ENCODE data around the gene ROBO4.
A peak's percentile ranks its signal among the peaks of the same experiment; 100 is the strongest.

Gene ROBO4

DNA sequence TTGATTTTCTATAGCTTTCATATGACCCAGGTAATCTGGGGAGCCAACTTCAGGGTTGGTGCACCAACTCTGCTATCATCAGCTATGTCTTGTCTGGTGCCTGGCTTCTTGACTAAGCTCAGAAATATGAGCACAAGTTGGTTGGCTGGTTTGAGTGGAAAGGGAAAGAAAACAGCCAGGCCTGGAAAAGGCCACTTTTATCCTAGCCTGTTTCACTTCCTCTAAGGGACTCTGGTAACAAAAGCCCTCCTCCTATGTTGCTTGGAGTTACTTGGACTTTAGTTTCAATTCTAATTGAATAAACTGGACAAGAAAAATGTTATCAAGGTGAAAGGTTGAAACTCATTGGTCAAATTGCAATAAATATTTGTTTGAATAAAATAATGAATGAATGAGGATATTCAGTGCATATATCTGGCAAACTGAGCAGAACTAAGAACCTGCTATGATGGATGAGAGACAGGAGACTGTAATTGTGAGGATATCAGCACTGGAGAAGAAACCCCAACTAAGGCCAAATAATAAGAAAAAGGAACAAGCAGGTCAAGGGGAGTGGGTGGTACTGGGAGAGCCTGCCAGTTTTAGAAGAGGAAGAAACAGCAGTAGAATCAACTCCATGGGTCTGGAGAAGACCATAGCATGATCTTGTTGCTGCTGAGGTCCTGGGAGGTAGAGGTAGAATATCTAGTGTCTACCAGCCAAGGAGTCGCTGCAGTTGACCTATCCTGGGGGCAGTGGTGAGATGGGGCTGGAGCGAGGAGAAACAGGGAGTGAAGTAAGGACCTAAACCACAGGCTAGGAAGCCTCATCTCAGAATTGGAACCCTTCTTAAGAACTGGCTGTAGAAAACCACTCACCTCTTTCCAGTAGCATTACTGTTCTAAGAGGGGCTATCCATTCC is 8.2 kb downstream of the ROBO4 start:
- no peak for ATAC-seq

DNA sequence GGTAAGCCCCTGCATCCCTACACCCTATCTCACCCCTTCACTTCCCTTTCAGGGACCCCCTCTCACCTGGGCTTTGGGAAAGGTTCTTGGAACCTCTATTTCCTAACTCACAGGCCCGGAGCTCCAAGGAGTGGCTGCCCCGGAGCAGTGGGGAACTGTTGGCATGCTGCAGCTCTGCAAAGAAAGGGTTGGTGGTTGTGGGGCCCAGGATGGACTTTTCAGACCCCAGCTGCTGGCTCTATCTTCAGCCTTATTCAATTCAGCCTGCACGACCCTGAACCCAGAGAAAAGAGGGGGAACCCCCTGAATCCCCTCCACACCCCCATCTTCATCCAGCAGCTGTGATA is 10.0 kb downstream of the ROBO4 start:
- no peak for ATAC-seq

DNA sequence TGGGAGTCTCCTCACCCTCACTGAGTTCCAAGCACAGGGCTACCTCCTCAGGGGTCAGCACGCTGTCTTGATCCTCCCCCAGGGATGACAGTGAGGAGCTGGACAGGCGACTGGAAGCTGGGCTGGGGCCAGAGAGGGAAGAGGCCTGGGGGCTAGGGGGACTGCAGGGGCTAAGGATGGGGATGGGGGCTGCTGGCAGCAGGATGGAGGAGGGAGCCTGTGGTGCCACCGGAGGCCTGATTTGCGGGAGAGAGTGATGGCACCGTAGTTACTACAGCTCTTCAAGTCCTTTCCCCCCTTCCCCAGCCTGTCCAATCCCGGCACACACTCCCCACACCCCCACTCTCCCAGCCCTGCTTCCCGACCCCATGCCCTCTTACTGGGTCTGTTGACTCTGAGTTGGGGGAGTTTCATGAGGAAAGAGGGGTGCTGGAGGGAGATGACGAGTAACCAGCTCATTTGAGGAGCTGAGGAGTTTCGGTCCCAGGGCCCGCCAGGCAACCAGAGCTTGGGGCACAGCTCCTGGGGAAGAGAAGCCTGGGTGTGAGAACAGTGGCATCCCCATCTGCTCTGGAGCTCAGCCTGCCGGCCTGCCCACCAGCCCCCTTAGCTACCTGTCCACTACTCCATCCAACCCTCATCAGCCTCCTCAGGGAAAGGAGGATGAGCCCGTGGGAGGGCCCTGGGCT is 10.5 kb downstream of the ROBO4 start:
- ATAC-seq = no peak

DNA sequence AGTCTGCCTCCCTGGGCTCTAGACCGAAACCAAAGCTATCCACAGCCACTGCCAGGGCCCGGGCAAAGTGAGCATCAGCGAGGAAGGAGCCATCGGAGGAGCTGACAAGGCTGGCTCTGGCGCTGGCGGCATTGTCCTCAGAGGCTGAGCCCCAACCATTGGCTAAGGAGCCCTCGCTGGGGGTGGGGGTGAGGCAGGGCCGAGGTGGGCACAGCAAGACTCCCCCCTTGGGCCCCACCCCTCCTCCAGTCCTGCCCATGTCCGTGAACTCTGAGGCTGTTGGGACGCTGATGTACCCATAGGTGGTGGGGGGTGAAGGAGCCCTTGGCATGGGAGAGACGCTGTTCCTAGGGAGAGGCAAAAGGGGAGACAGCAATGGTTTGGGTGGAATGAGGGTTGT is 11.2 kb downstream of the ROBO4 start:
- ATAC-seq = no peak

DNA sequence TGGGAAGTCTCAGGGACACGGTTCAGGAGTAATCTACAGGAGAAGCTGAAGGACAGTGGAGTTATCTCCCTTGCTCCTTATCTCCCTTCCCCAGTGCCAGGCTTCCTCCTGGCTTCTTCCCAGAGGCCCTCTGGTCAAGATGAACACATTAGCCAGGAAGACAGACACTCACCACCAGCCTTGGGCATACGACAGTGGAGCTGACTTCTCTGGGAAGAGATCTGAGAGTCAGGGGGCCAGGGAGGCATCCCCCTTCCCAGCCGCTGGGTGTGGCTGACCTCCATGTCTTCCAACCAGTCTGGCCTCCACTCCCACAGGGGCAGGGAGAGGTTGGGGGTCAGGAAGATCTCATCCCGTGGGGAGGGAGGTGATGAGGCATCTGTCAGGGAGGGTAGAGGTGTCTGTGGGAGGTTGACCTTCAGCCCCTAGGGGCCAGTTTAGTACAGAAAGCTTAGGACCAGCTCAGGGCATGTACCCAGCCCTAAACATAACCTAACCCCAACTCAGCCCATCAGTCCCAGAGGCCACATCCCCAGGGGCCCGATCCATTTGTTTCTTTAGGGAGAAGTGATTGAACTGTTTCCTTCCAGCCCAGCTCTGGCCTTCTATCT is 12.7 kb downstream of the ROBO4 start:
- no peak for ATAC-seq

DNA sequence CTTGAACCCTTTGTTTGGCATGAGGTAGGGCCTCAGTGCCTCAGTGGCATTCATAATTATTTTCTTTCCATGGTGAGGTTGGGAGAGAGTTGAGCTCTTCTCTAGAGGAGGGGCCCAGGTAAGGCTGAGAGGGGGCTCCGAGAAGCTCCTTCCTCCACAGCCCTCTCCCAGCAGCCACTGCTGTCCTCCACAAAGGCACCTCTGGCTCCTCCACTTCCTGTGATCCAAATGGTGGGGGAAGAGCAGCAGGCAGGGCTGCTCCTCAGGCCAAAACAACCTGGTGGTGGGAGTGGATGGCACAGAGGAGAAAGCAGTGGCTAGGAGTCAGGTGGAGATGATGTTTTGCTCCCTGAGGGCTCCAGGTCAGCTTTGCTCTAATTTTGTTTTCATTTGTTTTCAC is 13.3 kb downstream of the ROBO4 start:
- ATAC-seq = no peak

DNA sequence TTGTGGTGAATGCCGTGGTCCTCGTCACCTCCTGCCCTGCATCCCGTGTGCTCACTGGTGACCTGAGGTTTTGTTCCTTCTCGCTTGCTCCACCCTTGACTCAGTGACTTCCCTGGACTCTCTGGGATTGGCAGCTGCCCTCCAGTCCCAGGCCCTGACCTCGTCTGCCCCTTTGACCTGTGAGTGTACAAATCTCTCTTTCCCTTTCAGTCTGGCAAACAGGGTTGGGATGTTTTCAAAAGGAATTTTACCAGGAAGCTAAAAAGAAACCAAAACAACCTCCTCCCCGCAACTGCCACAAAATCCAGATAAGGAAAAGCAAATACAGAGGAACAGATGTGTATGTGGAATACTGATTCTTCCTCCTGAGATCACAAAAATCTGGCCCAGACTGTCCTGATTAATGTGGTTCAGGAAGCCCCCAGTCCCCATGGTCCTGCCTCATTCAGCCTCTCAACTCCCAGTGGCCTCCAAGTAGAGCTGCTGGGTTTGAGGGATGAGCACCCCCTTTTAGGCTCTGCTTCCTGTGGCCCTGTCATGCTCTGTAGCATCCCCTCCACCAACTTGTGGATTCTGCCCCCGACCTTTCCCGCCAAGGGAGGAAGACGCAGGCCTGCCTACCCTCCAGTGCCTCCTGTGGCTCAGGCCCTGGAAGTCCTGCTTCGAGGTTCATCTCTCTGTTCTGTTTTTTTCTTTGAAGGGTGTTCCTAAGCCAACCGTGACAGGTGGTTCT is 15.2 kb downstream of the ROBO4 start:
- no peak for ATAC-seq

DNA sequence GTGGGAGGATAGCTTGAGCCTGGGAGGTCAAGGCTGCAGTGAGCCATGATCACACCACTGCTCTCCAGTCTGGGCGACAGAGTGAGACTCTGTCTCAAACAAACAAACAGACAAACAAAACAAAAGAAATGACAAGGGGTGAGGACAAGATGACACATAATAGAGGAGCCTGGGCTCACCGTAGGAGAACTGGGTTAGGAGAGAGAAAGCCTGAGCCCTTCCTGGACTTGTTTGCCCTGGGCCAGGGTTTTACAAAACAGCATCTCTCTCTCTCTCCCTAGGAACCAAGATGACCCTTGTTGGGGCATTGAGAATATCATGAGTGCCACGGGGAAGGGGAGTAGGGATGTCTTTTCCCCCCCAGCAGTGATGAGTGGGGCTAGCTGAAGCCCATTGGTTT is 16.7 kb downstream of the ROBO4 start:
- no peak for ATAC-seq

DNA sequence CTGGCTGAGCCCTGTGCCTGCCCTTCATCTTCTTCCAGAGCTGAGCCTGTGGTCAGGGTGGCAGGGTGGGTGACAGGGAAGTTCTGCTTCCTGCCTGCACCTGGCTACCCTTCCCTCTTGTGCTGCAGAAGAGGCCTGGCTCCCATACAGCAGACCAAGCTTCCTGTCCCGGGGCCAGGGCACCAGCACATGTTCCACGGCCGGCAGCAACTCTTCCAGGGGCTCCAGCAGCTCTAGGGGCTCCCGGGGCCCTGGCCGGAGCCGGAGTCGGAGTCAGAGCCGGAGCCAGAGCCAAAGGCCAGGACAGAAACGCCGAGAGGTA is 17.4 kb downstream of the ROBO4 start:
- ATAC-seq = no peak

DNA sequence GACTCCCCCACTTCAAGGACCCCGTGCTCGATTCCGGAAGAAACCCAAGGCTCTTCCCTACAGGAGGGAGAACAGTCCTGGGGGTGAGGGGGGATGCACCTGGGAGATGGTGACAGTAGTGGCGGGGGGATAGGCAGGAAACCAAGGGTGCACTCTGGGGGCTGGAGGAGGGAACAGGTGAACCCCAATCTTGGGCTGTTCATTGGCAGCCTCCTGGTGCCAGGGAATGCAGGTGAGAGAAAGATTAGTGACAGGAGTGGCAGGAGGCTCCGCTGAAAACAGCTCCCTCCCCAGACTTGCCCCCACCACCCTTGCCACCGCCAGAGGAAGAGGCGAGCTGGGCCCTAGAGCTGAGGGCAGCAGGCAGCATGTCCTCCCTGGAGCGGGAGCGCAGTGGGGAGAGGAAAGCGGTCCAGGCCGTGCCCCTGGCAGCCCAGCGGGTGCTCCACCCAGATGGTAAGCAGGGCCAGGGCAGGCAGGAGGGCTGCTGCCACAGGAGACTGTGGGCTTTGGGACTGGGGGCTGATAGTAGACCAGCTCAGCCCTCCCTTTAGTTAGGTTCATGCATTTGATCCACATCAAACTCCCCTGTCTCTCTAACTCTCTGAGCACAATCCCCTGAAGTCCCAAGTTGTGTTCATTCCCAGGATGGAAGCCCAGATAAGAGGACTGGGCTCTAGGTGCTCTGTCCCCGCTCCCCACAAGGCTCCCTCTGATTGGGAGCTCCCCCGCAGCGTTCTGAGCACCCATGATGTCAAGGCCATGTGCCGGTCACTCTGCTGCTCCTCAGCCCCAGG is 18.0 kb downstream of the ROBO4 start:
- ATAC-seq = no peak

DNA sequence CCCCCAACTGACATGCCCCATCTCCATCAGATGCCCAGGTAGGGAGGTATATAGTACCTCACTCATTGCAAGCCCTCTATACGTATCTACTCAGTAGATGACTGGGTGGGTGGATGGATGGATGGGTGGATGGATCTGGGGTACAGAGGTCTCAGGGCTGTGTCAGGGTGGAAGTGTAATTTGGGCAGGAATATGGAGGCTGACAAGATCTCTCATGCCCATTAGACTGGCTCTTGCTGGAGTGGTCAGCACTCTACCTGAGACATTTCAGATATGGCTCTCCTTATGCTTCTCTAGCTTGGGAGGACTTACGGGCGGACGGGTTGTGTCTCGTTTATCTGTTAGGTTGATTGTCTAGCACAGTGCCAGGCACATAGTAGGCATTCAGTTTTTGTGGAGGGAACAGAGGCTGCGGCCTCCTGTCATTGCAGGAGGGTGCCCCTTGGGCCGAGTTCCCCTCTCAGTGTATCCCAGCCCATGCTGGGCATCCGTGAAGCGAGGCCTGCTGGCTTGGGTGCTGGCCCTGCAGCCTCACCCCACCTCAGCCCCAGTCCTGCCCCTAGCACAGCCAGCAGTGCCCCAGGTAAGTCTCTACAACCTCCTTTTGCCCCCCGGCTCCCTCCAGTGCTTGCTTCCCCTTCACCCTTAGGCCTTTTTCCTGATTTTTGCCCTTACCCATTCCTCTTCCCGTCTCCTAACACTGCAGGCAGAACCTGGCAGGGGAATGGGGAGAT is 18.7 kb downstream of the ROBO4 start:
- no peak for ATAC-seq

DNA sequence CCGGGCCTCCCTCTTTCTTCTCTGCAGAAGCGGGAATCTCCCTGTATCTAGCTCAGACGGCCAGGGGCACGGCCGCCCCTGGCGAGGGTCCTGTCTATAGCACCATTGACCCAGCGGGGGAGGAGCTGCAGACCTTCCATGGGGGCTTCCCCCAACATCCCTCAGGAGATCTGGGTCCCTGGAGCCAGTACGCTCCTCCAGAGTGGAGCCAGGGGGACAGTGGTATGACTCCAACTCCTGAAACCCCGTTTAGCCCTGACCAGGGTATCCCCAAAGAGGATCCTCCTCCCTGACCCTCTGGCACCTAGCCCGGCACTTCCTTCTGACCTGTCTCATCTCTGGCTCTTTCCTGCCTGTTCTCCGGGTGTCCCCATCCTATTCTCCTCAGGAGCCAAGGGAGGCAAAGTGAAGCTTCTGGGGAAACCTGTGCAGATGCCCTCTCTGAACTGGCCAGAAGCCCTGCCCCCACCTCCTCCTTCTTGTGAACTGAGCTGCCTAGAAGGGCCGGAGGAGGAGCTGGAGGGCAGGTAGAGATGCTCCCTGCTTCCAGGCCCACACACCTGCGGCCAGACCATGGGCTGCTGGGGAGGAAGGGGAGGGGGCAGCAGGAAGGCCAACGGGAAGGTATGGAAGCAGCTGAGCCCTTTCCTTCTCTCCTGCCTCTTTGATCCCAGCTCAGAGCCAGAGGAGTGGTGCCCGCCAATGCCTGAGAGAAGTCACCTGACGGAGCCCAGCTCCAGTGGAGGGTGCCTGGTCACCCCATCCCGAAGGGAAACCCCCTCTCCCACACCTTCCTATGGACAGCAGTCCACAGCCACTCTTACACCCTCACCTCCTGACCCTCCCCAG is 19.5 kb downstream of the ROBO4 start:
- ATAC-seq = no peak

DNA sequence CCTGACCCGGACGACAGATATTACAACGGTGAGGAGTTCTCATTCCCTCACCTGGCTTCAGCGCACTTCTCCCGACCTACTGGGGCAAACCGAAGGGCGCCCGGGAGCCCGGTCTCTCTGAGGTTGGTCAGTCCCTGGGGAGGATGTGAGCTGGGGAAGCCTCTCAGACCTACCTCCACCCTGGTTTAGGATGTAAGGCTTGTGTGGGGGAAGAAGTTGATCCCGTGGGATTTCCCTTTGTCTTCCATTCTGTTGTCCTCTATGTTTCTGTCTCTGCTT is 20.1 kb downstream of the ROBO4 start:
- no peak for ATAC-seq

DNA sequence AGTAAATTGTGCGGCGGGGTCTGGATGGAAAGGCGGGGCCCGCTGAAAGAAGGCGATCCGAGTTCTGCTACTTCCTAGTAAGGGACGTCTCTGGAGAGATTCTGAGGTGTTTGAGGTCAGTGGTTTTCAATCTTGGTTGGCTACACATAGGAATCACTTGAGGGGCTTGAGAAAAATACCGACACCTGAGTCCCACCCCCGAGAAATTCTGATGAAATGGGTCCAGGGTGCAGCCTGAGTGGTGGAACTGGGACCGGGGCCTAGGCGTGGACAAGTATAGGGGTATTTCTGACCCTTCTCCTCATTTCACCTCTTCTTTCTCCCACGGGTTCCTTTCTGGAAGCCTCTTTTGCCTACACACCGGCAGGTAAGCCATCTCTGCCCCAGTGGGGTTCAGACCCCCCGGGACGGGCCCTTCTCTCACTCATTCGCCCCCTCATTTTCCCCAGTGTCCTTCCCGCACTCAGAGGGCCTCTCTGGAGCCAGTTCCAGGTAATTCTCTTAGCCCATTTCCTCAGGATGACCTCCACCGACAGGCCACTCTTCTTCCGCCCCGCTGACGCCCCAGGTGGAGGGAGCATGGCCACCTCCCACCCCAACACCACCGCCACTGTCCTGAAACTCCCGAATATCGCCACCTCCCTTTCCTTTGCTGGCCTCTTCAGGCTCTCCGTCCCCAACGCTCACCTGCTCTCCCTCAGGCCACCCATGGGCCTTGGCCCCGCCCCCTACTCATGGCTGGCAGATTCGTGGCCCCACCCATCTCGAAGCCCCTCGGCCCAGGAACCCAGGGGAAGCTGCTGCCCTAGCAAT is 20.6 kb downstream of the ROBO4 start:
- no peak for ATAC-seq

DNA sequence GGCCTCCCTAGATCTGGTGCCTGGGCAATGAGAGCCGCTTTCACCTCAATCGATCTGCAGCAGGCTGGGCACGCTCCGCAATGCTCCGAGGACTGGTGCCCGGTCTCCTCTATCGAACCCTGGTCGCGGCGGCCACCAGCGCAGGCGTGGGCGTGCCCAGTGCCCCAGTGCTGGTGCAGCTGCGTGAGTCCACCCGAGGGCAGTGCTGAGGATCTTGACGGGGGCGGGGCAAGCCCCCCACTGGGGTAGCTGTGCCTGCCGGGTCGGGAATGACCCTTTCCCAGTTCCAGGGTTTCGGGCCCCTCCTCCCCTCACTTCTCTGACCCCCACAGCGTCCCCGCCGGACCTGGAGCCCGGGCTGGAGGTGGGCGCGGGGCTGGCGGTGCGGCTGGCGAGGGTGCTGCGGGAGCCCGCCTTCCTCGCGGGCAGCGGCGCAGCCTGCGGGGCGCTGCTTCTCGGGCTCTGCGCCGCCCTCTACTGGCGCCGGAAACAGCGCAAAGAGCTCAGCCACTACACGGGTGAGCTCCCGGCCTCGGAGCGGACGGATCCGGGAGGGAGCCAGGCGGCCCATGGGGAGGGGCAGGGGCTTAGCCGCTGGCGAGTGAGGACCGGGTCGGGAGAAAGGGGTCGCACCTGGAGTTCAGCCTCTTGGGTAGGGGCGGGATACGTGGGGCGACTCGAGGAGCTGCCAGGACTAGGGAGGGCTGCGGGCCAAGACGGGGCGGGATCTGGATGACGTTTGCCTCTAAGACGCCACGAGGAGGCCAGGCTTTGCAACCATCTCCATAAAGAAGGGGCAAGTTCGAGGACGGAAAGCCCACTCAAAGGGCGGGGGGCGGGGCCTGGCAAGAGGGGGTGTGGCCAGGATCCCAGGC is 21.5 kb downstream of the ROBO4 start:
- ATAC-seq = peak; percentile 94 to 95

DNA sequence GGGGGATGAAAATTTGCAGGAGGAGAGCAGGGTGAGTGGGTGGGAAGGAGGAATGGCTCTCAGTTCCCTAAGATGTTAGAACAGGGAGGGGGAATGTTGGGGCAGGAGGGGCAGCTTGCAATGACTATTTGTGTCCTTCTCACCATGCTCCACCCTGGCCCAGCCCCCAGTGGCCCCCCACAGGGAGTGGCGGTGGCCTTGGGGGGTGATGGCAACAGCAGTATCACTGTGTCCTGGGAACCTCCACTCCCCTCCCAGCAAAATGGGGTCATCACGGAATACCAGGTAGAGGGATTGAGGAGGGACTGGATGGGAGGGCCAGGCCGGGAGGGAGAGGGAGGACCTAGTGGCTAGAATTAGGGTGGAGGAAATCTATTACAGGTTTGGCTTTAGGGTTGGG is 22.3 kb downstream of the ROBO4 start:
- no peak for ATAC-seq

DNA sequence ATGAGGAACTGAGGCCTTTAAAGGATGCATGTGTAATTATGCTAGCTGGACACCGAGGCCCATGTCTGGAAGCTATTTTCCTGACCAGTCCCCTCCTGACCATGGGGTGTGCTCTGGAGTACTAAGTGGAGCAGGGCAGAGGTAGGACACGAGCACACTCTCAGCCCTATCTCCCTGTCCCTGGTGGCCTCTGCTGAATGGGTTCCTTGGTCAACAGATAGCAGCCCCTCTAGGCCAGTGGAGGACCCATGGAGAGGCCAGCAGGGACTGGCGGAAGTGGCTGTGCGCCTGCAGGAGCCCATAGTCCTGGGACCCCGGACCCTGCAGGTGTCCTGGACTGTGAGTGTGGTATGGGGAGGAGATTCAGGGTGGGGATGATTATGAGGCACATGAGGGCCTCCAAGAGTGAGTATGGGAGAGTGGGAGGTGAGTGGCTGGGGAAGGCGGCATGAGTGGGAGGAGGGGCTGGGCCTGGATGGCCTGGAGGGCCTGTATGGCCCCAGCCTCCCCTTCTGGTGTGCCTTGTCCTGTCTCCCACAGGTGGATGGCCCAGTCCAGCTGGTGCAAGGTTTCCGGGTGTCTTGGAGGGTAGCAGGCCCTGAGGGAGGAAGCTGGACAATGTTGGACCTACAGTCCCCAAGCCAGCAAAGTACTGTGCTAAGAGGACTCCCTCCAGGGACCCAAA is 23.0 kb downstream of the ROBO4 start:
- ATAC-seq = no peak

DNA sequence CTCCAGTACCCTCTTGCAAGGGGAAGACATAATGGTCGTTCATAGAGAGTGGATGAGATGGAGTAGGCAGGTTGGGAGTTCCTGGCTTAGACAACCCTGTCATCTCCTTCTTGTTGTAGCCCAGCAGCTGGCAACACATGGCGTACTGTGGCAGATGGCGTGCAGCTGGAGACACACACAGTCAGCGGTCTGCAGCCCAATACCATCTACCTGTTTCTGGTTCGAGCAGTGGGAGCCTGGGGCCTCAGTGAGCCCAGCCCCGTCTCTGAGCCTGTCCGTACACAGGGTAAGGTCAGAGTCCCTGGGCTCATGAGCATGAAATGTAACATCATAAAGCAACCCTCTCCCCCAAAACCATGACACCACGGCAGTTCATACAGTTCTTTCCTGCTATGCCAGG is 23.7 kb downstream of the ROBO4 start:
- ATAC-seq = no peak

DNA sequence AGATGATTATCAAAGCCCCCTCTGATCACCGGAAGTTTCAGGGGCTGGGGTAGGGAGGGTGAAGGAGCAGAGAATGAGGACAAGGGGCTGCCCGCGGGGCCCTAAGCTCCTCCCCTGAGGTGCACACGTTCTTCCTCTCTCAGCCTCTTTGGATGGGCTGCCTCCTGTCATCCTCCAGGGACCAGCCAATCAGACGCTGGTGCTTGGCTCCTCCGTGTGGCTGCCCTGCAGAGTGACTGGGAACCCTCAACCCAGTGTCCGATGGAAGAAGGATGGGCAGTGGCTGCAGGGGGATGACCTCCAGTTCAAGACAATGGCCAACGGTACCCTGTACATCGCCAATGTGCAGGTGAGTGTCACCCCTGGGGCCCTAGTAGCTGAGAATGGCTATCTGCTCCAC is 24.9 kb downstream of the ROBO4 start:
- no peak for ATAC-seq

Measured in activated CD4-positive, CD25-positive, alpha-beta regulatory T cell treated with anti-CD3 and anti-CD28 coated beads, Interleukin-2, amount 50 U/mL, for 24 hours (primary cell).